SH-SY5Y (cell line): ENCODE results near the gene TEX13B.

ENCODE experiments used
- GATA2 ChIP-seq: IDR thresholded peaks from 2 replicates; pipeline ENCODE4 v1.6.1; 2011; ENCODE audit warnings: mild to moderate bottlenecking, low read depth, low read length
- GATA3 ChIP-seq: IDR thresholded peaks from 2 replicates; pipeline ENCODE4 v1.6.1; 2011; ENCODE audit warnings: low read depth, mild to moderate bottlenecking, low read length, moderate library complexity

Gene TEX13B

GRCh38 chrX:107982356-107982755 lies at the start of gene TEX13B:
TEX13B (minus strand) TSS chrX:107982370; CDS start chrX:107982127, 243 bp downstream.
- TF ChIP-seq GATA3 (no peak), GATA2 (no peak)

- TF ChIP-seq GATA2 (no peak), GATA3 (no peak)
These were observed 48.0 kb upstream of the TEX13B start for GRCh38 chrX:108029928-108030711.

- TF ChIP-seq GATA3 = no peak
- no peak for TF ChIP-seq GATA2
These were observed 46.7 kb upstream of the TEX13B start for GRCh38 chrX:108028854-108029253.

- TF ChIP-seq GATA3 (no peak), GATA2 (no peak)
These were observed 43.9 kb upstream of the TEX13B start for GRCh38 chrX:108025954-108026600.

- TF ChIP-seq GATA2 (no peak), GATA3 (no peak)
These were observed 43.2 kb upstream of the TEX13B start for GRCh38 chrX:108025376-108025775.

- TF ChIP-seq GATA2 = no peak
- no peak for TF ChIP-seq GATA3
These were observed 40.4 kb upstream of the TEX13B start for GRCh38 chrX:108022491-108023089.

- TF ChIP-seq GATA3 = no peak
- TF ChIP-seq GATA2 = no peak
These were observed 38.5 kb upstream of the TEX13B start for GRCh38 chrX:108020631-108021030.

- TF ChIP-seq GATA2 = no peak
- TF ChIP-seq GATA3 = no peak
These were observed 37.3 kb upstream of the TEX13B start for GRCh38 chrX:108019382-108019875.

GRCh38 chrX:108018656-108019381 lies 36.6 kb upstream of the TEX13B start:
- no peak for TF ChIP-seq GATA2
- no peak for TF ChIP-seq GATA3

- TF ChIP-seq GATA2 (no peak), GATA3 (no peak)
These were observed 19.1 kb upstream of the TEX13B start for GRCh38 chrX:108001218-108001814.

- TF ChIP-seq GATA2 (no peak), GATA3 (no peak)
These were observed 18.6 kb upstream of the TEX13B start for GRCh38 chrX:108000751-108001150.

GRCh38 chrX:107996124-107996523 lies 14.0 kb upstream of the TEX13B start:
- TF ChIP-seq GATA3 (no peak), GATA2 (no peak)

GRCh38 chrX:107985033-107985432 lies 2.9 kb upstream of the TEX13B start:
- TF ChIP-seq GATA3 (no peak), GATA2 (no peak)
